CD14-positive monocyte (primary cell): Measurements from ENCODE around the gene CEP112. TPM values are rescaled to one million over a fixed set of nuclear protein-coding genes. Genes with fewer than 3 reads are reported as not detected.

Source experiments
- DNase-seq, 3 donors: peaks; one replicate each; pipeline ENCODE4 v3.0.0-alpha.2; 2011 to 2022
- H2AFZ ChIP-seq: 2 replicates; pipeline ENCODE4 v1.6.0; 2012; ENCODE audit warnings: mild to moderate bottlenecking, low read depth, low read length, inconsistent platforms; ENCODE audit not compliant: insufficient read depth, poor library complexity, severe bottlenecking
- H3K27ac ChIP-seq, 2 donors: 1 replicate in 1 of 2; 2 replicates in 1 of 2; pipeline ENCODE4 v1.5.1; 2012 to 2013; ENCODE audit warnings: low read length in 2 of 2, control low read depth in 1 of 2, inconsistent platforms in 1 of 2, low read depth in 1 of 2, mild to moderate bottlenecking in 1 of 2
- H3K27me3 ChIP-seq, 2 donors: one replicate each; pipeline versions ENCODE4 v1.6.0 to v1.6.1; 2011 to 2013; ENCODE audit warnings: low read length in 2 of 2; ENCODE audit not compliant: control insufficient read depth in 2 of 2, insufficient read depth in 2 of 2
- H3K36me3 ChIP-seq, 2 donors: replicated peaks in 1 of 2; 1 replicate in 1 of 2; 2 replicates in 1 of 2; pipeline versions ENCODE4 v1.5.1 to v1.6.1; 2012 to 2013; ENCODE audit warnings: low read length in 2 of 2, control low read depth in 1 of 2, inconsistent platforms in 1 of 2, mild to moderate bottlenecking in 1 of 2; ENCODE audit not compliant: insufficient read depth in 2 of 2, control insufficient read depth in 1 of 2
- H3K4me1 ChIP-seq, 2 donors: 1 replicate in 1 of 2; 2 replicates in 1 of 2; pipeline versions ENCODE4 v1.5.1 to v1.6.1; 2012 to 2013; ENCODE audit warnings: low read length in 2 of 2, control low read depth in 1 of 2, inconsistent platforms in 1 of 2, mild to moderate bottlenecking in 1 of 2, moderate library complexity in 1 of 2; ENCODE audit not compliant: insufficient read depth in 2 of 2, control insufficient read depth in 1 of 2
- H3K4me2 ChIP-seq: replicated peaks from 2 replicates; pipeline ENCODE3; 2012; ENCODE audit warnings: low read length, moderate library complexity, mild to moderate bottlenecking; ENCODE audit not compliant: poor library complexity, severe bottlenecking; ENCODE audit errors: extremely low read depth
- H3K4me3 ChIP-seq, 3 experiments: fragments of 200-600 bp in 1 of 3; sonication (generic) in 1 of 3; replicated peaks in 1 of 3; 1 replicate in 2 of 3; 2 replicates in 1 of 3; pipeline ENCODE4 v1.5.1; 2011 to 2013; ENCODE audit warnings: low read length in 3 of 3, mild to moderate bottlenecking in 3 of 3, control low read depth in 2 of 3, low read depth in 2 of 3, inconsistent platforms in 1 of 3, moderate library complexity in 1 of 3
- H3K79me2 ChIP-seq: 2 replicates; pipeline ENCODE4 v1.6.0; 2012; ENCODE audit warnings: mild to moderate bottlenecking, control low read depth, inconsistent platforms, low read length, moderate library complexity; ENCODE audit not compliant: insufficient read depth
- H3K9ac ChIP-seq: 2 replicates; pipeline ENCODE4 v1.6.0; 2017; ENCODE audit warnings: low read length, mild to moderate bottlenecking; ENCODE audit not compliant: insufficient read depth, poor library complexity, severe bottlenecking
- H3K9me3 ChIP-seq, 2 donors: replicated peaks in 1 of 2; 1 replicate in 1 of 2; 2 replicates in 1 of 2; pipeline versions ENCODE4 v1.5.1 to v1.6.1; 2012 to 2013; ENCODE audit warnings: low read length in 2 of 2, control low read depth in 1 of 2; ENCODE audit not compliant: control insufficient read depth in 1 of 2, insufficient read depth in 1 of 2
- H4K20me1 ChIP-seq: 2 replicates; pipeline ENCODE4 v1.6.0; 2012; ENCODE audit warnings: mild to moderate bottlenecking, low read length, control low read depth, moderate library complexity; ENCODE audit not compliant: insufficient read depth
- H3K27ac Mint-ChIP-seq, 7 donors: one replicate each; pipeline ENCODE4 v1.8.0; 2020; ENCODE audit warnings: mild to moderate bottlenecking in 7 of 7, mixed read lengths in 7 of 7, moderate library complexity in 6 of 7, inconsistent platforms in 2 of 7
- H3K27me3 Mint-ChIP-seq, 3 donors: one replicate each; pipeline ENCODE4 v1.8.0; 2021 to 2022; ENCODE audit warnings: low read depth in 3 of 3, mild to moderate bottlenecking in 3 of 3, mixed read lengths in 3 of 3, moderate library complexity in 3 of 3, inconsistent platforms in 1 of 3
- H3K36me3 Mint-ChIP-seq, 2 donors: one replicate each; pipeline ENCODE4 v1.8.0; 2020; ENCODE audit warnings: mixed read lengths in 2 of 2, inconsistent platforms in 1 of 2, mild to moderate bottlenecking in 1 of 2
- H3K4me1 Mint-ChIP-seq: one replicate; pipeline ENCODE4 v1.8.0; 2020; ENCODE audit warnings: mild to moderate bottlenecking, mixed read lengths
- H3K4me3 Mint-ChIP-seq, 2 donors: one replicate each; pipeline ENCODE4 v1.8.0; 2020; ENCODE audit warnings: mild to moderate bottlenecking in 2 of 2, mixed read lengths in 2 of 2, moderate library complexity in 1 of 2
- H3K9me3 Mint-ChIP-seq, 7 donors: one replicate each; pipeline ENCODE4 v1.8.0; 2020 to 2022; ENCODE audit warnings: mixed read lengths in 7 of 7, mild to moderate bottlenecking in 6 of 7, moderate library complexity in 6 of 7, inconsistent platforms in 2 of 7
- CTCF ChIP-seq: fragments of 200-600 bp; IDR thresholded peaks from one replicate; pipeline ENCODE4 v1.8.0; 2022; ENCODE audit warnings: antibody characterized with exemption, mild to moderate bottlenecking
- WGBS: methylation state at CpG from one replicate; pipeline ENCODE4 v1.1.5; 2013; ENCODE audit warnings: missing lambda C conversion rate; ENCODE audit not compliant: insufficient coverage; 5-methylcytosine and 5-hydroxymethylcytosine counted together
- intact Hi-C, 2 donors: fragments of 100-400 bp; cut with micrococcal nuclease; formaldehyde crosslinking; loops; one replicate each; pipeline versions ENCODE4 v1.15.0 to v1.15.1; 2023
- polyA plus RNA-seq, 3 donors: library from polyadenylated mRNA; depleted of rRNA in 1 of 3; unstranded in 2 of 3; stranded (reverse) in 1 of 3; fragments of 300-500 nt in 2 of 3; fragments of >200 nt in 1 of 3; fragmentation: Illumina TruSeq in 2 of 3; gene quantifications; 1 replicate in 2 of 3; 2 replicates in 1 of 3; pipeline ENCODE4 v1.2.3, GENCODE V29; 2012 to 2021

Gene CEP112
- polyA plus RNA-seq, 3 donors, result 0.10 TPM; not detected in 2

- no peak overlapping the region for H3K4me2 ChIP-seq
- no peak for DNase-seq
- H4K20me1 ChIP-seq, result no peaks in the 10 kb centered on the region
- H2AFZ ChIP-seq, result no peak overlapping the region
- Mint-ChIP-seq H3K4me3 (no peak overlapping the region), H3K4me1 (no peaks in the 10 kb centered on the region), H3K36me3 (no peaks in the 10 kb centered on the region), H3K9me3 (peaks cover 11 to 22% (median 15%) of the 10 kb centered on the region in 7 donors), H3K27ac (no peak overlapping the region), H3K27me3 (peaks cover 0 to 6% (median 5%) of the 10 kb centered on the region in 3 donors)
- no peaks in the 10 kb centered on the region for H3K4me1 ChIP-seq
- no peak for TF ChIP-seq CTCF
- no peak overlapping the region for H3K4me3 ChIP-seq
- no peaks in the 10 kb centered on the region for H3K27me3 ChIP-seq
- 24% methylated on average over 4 of the region's 11 CpGs for WGBS
- no peaks in the 10 kb centered on the region for H3K79me2 ChIP-seq
- H3K36me3 ChIP-seq, result no peaks in the 10 kb centered on the region
- no peak overlapping the region for H3K27ac ChIP-seq
- H3K9ac ChIP-seq, result no peak overlapping the region
- intact Hi-C loops, result no loop called here
- H3K9me3 ChIP-seq, result peaks cover 0 to 5% of the 10 kb centered on the region in 2 donors
Observed at GRCh38 chr17:65698381-65699061, 493.4 kb downstream of the CEP112 start.

- no peaks in the 10 kb centered on the region for H3K4me1 Mint-ChIP-seq
- intact Hi-C loops, result no loop called here
- no peak overlapping the region for H3K9ac ChIP-seq
Observed at GRCh38 chr17:65697661-65698060, 494.3 kb downstream of the CEP112 start.

More at GRCh38 chr17:65697661-65698060, 494.3 kb downstream of the CEP112 start:
- no peak overlapping the region for H3K27ac ChIP-seq
- H3K4me2 ChIP-seq, result no peak overlapping the region
- H3K36me3 ChIP-seq, result no peaks in the 10 kb centered on the region
- H3K79me2 ChIP-seq, result no peaks in the 10 kb centered on the region
- 93% methylated on average over 2 of the region's 4 CpGs for WGBS
- Mint-ChIP-seq H3K4me3 (no peak overlapping the region), H3K27me3 (peaks cover 0 to 6% (median 5%) of the 10 kb centered on the region in 3 donors), H3K9me3 (peaks cover 11 to 18% (median 13%) of the 10 kb centered on the region in 7 donors), H3K36me3 (no peaks in the 10 kb centered on the region), H3K27ac (no peak overlapping the region)
- no peak for DNase-seq
- H3K4me3 ChIP-seq, result no peak overlapping the region
- H3K9me3 ChIP-seq, result peaks cover 0 to 5% of the 10 kb centered on the region in 2 donors
- no peaks in the 10 kb centered on the region for H4K20me1 ChIP-seq
- H2AFZ ChIP-seq, result no peak overlapping the region
- no peaks in the 10 kb centered on the region for H3K4me1 ChIP-seq
- no peaks in the 10 kb centered on the region for H3K27me3 ChIP-seq
- TF ChIP-seq CTCF, result no peak
